HPDE6-E6E7 (cell line): Measurements from ENCODE around the gene SAMD11.
"Not testable (repeated sequence)": the region's sequence is repeated elsewhere in the genome, so short reads cannot be mapped to it uniquely, and the experiment has no call there.

Experiments
- DNase-seq: peaks from one replicate; pipeline ENCODE4 v3.0.0; 2011; ENCODE audit warnings: missing footprints; ENCODE audit errors: extremely low spot score

The SAMD11 gene

DNA sequence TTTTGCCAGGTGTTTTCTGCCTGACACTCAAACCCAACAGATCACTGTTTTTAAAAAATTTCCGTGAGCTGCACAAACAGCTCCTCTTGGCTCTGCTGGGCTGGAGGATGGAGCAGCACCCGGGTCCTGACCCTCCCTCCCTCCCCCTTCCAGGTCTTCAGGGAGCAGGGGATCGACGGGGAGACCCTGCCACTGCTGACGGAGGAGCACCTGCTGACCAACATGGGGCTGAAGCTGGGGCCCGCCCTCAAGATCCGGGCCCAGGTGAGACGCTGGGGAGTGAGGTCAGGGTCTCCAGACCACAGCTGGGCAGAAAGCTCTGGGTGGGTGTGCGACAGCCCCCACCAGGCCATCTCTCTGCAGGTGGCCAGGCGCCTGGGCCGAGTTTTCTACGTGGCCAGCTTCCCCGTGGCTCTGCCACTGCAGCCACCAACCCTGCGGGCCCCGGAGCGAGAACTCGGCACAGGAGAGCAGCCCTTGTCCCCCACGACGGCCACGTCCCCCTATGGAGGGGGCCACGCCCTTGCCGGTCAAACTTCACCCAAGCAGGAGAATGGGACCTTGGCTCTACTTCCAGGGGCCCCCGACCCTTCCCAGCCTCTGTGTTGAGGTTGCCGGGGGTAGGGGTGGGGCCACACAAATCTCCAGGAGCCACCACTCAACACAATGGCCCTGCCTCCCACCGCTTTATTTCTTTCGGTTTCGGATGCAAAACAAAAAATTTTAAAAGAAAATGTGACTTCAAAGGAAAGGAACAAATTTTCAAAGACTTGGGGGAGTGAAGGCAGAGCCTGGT lies 20.0 kb downstream of the SAMD11 start:
- no peak for DNase-seq

DNA sequence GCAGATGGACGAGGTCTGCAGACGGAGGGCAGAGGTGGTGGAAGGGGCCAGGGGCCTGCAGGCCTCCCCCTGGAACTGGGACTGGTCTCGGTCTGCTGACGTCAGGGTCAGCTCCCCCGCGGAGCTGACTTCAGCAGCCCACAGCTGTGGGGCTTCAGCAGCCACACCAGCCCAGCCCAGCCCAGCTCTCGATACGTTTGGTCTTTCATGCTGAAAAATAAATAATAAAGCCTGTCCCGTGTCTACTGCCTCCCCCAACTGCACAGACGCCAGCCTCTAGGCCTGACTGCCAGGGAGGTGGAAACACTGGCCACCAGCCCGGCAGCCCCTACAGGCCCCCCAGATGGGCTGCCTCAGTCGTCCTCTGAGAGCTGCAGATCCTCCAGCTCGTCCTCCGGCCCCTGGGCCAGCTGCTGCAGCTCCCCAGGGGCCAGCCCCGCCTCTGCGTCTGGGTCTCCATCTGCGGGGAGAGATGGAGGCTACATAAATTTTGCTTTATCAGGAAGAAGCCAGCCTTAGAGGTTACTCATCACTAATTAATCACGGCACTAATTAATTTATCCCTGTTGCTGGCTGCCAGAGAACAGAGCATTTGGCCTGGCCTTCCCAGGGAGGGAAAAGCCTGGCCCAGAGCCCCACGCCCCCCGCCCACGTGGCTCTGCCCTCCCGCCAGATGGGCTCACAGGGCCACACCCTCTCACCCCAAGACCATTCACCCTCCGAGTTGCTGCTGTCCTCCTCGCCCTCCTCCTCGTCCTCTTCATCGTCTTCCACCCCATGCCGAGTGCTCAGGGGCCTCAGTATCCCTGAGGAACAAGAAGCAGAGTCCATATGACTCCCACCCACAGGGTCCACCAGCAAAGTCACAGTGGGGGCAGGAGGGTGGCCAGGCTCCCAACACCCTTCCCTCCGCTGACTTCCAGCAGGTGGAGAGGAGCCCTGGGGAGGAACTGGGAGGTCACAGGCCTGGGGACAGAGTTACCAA lies 20.9 kb downstream of the SAMD11 start:
- no peak for DNase-seq

DNA sequence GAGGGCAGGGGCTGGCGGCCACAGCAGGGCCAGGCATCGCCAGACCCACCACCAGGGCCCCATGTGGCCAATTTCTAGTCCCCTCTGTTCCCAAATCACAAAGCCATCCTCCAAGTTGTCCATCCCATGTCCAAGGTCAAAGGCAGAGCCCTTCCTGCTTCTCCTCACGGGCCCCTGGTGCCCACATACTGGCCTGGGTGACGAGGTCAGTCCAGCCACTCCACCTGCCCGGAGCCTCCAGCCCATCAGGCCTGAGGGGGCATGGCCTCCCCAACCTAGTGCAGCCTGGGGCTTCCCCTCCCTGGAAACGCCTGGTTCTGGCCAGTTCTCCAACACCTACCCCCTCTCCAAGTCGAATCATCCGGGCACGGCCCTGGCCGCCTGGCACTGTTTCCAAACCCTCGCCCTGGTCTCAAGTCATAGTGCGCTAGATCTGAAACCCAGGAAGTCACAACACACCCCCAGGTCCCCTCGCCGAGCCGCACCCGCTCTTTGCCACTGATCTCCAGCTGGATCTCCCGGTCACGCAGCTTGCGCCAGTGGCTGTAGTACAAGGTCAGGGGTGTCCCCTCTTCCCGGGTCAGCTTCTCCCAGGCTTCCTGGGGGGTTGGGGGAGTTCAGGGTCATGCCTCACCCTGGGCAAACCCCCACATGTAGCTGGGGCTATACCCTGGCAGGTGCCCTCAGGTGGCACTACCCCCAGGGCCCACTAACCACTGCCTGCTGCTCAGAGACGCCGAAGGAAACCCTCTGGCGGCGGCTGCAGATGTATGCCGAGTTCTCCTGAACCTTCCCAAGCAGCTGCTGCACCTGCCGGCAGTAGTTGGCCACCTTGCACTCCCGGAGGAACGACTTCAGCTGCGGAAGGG lies 22.2 kb downstream of the SAMD11 start:
- DNase-seq, result no peak

DNA sequence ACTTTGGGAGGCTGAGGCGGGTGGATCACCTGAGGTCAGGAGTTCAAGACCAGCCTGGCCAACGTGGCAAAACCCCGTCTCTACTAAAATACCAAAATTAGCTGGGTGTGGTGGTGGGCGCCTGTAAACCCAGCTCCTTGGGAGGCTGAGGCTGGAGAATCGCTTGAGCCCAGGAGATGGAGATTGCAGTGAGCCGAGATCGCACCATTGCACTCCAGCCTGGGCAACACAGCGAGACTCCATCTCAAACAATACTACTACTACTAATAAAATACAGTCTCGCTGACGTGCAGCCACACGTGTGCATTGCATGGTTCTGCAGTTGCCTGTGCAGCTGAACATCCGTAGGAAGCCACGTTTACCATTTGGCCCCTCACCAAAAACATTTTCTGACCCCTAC lies 23.1 kb downstream of the SAMD11 start:
- not testable (repeated sequence) for DNase-seq

DNA sequence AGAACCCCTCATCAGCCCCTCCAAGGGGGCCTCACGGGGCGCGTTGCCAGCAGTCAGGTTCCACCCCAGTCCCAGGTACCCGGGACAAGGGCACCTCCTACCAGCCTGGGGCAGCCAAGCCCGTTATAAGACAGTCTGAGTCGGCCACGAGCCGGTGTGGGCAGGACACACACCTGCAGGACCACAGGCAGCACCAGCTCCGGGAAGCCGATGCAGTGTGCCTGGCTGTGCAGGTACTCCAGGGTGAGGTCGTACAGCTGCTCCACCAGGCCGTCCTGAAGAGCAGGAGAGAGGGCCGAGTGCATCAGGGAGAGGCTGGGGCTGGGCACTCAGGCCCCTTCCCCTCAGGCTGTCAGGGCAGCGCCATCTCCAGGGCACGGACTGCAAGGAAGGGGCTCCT lies 24.2 kb downstream of the SAMD11 start:
- no peak for DNase-seq

DNA sequence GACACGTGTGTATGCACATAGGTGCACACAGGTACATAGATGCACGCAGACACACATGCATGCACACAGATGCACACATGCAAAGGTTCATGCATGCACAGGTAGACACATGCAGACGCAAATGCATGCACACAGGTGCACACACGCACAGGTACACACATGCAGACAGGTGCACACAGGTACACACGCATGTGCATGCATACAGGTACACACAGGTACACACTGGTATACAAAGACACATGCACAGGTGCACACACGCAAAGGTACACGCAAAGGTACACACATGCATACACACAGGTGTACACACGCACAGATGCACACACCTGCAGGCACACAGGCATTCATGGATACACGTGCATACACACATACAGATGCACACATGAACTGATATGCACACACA lies 26.5 kb downstream of the SAMD11 start:
- DNase-seq, result no peak

DNA sequence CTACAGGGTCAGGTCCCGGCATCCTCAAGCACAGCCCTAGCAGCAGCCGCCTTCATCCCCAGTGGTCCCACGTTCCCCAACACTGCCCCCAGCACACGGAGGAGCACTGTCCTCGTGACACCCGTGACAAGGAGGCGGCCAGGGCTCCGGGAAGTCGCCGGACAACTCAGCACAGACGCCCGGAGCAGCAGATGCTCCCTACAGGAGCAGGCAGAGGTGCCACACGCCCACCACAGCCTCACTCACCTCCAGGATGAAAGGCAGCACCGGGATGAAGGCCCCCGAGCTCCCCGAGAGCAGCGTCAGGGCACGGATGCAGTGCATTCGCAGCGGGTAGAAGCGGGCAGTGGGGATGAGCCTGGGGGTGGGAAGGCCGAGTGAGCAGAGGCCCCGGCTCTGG lies 27.2 kb downstream of the SAMD11 start:
- no peak for DNase-seq

DNA sequence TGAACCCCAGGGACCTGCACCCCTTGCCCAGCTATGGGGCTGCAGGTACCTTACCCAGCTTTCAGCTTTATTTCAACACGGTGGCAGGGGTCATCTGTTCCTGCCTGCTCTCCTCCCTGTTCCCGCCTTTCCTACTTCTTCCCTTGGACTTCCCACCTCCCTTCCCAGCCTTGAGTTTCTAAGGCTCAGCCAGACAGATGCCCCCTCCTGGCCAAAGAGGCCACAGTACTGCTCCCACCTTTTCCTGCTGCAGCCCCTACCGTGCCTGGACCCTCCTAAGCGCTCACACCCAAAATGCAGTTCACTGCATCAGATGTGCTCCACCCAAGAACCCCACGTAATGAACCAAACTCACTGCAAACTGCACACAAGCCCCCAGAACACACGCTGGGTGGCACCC lies 27.6 kb downstream of the SAMD11 start:
- DNase-seq, result no peak

DNA sequence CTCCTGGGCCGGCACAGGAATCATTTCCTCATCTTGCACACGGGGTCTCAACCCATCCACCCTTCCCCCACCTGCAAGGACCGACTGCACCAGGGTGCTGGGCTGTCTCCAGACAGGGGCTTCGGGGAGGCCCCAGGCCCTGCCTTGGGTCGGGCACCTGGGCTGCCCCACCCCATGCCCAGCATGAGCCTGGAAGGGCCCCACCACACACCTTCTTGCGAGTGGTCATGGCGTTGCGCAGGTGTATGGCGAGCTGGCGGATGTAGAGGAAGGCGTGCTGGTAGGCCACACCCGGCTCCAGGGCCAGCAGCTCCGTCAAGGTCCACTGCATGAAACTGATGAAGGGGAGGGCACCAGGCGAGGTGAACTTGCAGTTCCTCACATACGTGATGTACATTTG lies 28.5 kb downstream of the SAMD11 start:
- no peak for DNase-seq

DNA sequence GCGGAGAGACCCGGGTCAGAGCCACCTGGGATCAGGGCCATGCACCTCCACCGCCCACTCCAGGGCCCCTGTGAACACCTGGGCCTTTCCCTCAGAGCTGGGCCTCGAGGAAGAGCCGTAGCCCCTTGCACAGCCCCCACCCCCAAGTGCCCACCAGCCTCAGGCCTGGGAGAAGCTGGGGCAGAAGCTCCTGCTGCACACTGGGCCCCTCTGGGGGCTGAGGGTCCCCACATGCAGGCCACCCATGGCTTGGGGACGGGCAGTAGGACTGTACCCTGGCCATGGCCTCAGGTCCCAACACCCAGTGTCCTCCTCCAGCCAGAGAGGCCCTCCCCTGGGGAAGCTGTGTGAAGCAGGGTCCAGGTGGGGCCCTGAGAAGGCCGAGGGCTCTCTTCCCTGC lies 28.9 kb downstream of the SAMD11 start:
- DNase-seq, result no peak

DNA sequence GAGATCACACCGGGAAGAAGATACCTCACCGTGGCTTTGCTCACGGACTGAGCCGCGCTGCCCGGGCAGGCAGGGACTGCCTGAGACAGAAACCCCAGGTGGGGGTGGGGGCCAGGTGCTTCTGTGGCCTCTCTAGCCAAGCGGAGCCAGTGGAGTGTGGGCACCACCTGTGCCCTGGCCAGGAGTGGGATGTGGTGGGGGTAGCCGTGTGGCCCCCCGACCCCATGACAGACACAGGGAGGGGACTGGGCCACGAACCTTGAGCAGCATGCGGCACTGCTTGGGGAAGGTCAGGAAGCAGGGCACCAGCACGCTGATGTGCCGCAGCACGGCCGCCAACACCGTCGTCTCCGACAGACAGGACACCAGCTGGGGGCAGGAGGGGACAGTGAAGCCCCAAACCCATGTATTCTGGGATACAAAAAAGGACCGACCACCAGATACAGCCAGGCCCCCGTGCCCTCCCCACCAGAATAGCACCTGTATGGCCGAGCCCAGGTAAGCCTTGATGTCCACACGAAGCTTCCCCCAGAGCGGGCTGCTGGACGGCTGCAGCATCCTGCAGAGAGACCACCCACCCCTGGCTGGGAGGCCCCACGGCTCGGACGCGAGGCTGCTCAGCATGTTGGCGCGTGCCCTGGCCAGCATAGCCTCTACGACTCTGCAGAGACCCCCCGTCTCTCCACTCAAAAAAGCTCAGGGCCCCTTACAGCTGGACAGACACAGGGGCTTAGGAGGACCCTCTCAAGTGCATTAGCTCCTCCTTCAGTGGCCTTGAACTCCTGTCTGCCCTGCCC lies 30.0 kb downstream of the SAMD11 start:
- DNase-seq, result no peak

DNA sequence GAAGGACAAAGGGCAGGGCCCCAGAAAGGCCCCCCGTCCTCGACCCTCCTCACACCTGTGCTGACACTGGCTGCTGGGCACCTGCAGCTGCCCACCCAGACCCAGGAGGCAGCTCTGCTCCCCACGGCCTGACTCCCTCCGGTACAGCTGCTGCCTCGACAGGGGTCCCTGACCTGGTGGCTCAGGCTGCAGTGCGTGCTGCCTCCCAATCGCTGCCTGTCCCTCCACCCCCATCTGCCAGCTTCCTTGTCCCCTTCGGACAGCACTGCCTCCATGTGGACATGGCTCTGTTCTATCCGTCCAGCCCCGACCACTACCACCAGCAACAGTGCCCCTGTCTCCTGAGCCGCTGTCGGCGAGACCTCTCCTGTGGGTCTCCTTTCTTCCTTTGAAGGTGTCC lies 31.2 kb downstream of the SAMD11 start:
- DNase-seq, result no peak

DNA sequence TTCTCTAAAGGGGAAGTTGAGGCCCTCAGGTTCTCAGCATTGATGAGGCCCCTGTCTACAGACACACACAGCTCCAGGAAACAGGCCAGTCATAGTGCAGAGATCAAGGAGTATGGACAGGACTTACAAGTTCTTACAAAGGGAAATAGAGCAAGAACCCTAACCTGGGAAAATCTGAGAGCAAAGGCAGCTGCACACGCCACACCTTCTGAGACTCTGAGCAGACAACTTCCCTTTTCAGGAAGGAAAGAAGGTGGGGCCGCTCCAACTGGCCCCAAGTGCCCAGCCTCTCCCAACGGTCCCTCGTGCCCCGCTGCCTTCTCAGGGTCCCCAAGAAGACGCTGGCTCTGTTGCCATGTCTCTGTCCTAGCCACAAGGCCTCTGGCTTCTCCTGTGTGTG lies 31.8 kb downstream of the SAMD11 start:
- no peak for DNase-seq

DNA sequence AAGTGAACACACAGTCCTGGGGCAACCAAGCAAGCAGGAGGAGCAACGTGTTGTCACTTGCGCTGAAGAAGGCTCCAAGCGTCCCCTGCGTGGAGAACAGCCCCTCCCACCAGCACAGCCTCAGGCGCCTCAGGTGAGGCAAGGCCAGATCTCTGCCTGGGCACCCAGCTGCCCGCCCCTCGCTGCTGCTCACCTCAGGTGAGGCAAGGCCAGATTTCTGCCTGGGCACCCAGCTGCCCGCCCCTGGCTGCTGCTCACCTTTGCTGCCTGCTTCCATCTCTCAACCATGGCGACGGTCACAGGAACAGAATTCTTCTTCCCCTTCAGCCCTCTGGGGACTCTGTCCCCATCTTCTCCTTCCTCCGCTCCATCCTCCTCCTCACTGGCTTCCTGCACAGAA lies 32.9 kb downstream of the SAMD11 start:
- no peak for DNase-seq

DNA sequence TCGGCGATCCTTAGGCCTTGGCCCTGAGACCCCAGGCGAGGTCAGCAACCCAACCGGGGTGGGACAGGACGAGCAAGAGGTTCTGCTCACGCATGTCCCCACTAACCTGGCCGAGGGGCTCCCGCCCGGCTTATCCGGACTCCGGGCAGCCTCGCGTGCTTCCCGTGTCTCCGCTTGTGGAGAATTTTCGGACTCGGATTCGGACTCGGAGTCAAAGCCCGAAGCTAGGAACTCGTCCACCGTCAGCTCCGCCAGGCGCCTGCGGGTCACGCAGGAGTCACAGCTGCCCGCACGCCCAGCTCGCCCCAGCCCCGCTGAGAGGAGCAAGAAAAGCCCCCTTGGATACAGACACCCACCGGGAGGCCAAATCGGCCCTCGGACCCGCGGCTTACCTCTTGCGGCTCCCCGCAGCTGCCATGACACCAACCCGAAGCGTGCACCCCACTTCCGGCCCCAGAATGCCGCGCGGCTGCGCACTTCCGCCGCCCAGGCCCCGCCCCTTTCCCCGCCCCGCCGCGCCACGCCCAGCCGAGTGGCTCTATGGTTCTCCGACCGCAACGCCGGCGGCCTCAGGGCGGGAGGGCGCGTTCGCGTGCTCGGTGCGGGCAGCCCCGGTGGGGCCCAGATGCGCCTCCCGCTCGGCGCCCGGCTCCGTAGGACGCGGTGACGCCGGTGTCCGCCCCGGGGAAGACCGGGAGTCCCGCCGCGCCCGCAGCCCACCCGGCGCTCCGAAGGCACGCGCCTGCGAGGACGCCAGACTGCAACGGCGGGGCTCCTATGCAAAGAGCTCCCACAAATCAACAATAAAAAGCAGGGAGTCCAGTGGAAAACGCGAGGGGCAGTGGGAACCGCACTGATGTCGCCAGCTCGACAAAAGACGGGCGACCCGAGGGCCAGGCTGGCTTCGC lies 35.4 kb downstream of the SAMD11 start, which contains the start of gene NOC2L:
TSS of gene NOC2L (minus strand) at position 434 of the 908 bp plus-strand sequence. CDS start at position 418, 16 bp downstream.
- DNase-seq, result no peak

DNA sequence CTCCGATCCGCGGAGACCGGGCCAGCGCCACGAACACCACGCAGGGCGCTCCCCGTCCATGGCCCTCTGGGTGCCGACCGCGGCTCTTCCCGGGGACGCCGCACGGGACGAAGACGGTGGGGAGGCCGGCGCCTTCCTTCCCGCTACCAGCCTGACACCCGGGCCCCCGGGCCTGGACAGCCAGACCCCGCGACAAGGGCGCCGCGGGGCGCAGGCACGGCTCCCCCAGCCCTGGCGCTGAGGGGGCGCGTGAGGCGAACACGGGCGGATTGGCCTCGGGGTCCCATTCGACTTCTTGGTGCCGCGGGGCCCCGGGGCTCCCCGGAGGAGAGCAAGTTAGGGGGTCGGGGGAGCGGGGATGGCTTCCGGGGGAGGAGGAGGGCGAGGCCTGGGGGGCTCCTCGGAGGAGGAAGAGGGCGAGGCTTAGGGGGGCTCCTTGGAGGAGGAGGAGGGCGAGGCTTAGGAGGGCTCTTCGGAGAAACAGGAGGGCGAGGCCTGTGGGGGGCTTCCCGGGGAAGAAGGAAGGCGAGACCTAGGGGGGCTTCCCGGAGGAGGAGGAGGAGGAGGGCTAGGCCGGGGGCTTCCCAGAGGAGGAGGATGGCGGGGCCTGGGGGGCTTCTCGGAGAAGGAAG lies 36.1 kb downstream of the SAMD11 start:
- DNase-seq, result no peak

DNA sequence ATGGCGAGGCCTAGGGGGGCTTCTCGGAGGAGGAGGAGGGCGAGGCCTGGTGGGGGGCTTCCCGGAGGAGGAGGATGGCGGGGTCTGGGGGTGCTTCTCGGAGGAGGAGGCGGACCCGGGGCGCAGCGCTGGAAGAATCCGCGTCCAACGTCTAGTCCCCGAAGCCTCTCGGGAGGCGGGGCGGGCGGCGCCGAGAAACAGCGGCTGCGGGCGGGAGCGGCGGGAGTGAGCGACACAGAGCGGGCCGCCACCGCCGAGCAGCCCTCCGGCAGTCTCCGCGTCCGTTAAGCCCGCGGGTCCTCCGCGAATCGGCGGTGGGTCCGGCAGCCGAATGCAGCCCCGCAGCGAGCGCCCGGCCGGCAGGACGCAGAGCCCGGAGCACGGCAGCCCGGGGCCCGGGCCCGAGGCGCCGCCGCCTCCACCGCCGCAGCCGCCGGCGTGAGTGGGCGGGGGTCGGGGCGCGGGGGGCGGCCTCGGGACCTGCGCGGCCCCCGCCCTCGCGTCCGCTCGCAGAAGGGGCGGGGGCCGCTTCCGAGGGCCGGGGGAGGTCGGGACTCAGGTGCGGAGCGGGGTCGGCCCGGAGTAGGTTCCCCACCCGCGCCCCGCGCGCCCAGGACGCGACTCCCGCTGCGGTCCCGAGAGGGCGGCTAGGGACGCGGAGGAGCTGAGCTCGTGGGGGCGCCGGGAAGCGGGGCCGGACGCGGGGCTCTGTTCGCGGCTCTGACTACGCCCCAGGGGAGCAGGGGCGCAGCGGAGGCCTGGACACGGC lies 36.8 kb downstream of the SAMD11 start, which contains the start of gene KLHL17:
TSS of gene KLHL17 (plus strand) at position 222 of the 769 bp plus-strand sequence. CDS start at position 332, 110 bp downstream.
- no peak for DNase-seq

DNA sequence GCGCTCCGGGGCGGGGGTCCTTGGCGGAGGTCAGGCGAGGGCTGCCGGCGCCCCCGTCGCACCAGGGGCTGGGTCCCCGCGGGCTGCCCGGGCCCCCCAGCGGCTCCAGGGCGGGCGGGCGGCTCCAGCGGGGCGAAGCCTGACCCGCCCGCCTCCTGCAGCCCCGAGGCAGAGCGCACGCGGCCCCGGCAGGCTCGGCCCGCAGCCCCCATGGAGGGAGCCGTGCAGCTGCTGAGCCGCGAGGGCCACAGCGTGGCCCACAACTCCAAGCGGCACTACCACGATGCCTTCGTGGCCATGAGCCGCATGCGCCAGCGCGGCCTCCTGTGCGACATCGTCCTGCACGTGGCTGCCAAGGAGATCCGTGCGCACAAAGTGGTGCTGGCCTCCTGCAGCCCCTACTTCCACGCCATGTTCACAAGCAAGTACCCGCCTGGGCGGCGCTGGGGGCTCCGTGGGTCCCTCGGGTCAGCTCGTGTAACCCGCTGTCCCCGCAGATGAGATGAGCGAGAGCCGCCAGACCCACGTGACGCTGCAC lies 37.5 kb downstream of the SAMD11 start:
- no peak for DNase-seq
